GM12878 (cell line): ENCODE measurements around the gene KIF23. TPM values are rescaled to one million over a fixed set of nuclear protein-coding genes. Genes with fewer than 3 reads are reported as not detected.

Experiments used
- ATAC-seq: fragments of 200-7000 bp; cut with Tn5 transposase; 3 replicates; pipeline ENCODE4 v1.9.1; 2020; ENCODE audit warnings: mild to moderate bottlenecking, moderate library complexity
- BruUV-seq: library from RNA; stranded (reverse); fragments of 400-500 nt; replicated peaks from 2 replicates; lab custom pipeline; 2021; lab: Mats Ljungman, UMichigan
- CTCF ChIA-PET: fragments of 300-600 bp; sonication (Branson Sonifier 250); formaldehyde crosslinking; extraction: SDS; loops from one replicate; lab custom pipeline; 2021; ENCODE audit warnings: inconsistent platforms; lab: Yijun Ruan, JAX
- POLR2A ChIA-PET: fragments of 350-600 bp; formaldehyde crosslinking; extraction: SDS; loops from one replicate; lab custom pipeline; 2021; ENCODE audit warnings: inconsistent platforms; lab: Charles Lee
- RAD21 ChIA-PET: fragments of 300-600 bp; sonication (Branson Sonifier 250); formaldehyde crosslinking; loops from one replicate; lab custom pipeline; 2023; ENCODE audit warnings: antibody characterized with exemption; ENCODE audit not compliant: unreplicated experiment; lab: Charles Lee
- SMC1A ChIA-PET: fragments of 300-600 bp; sonication (Branson Sonifier 250); formaldehyde crosslinking; loops from one replicate; lab custom pipeline; 2023; ENCODE audit not compliant: unreplicated experiment, uncharacterized antibody; lab: Charles Lee
- DNase-seq: peaks from one replicate; pipeline ENCODE4 v3.0.0-alpha.2; 2011; ENCODE audit warnings: low read depth, low spot score
- FAIRE-seq: peaks from 3 replicates; lab custom pipeline; 2011; peaks lifted over from hg19 to GRCh38; lab: Jason Lieb, UNC
- H2AFZ ChIP-seq: 2 replicates; pipeline ENCODE4 v1.6.0; 2011; ENCODE audit warnings: low read depth, low read length, control low read depth; ENCODE audit not compliant: control insufficient read depth
- H3K27ac ChIP-seq: 2 replicates; pipeline ENCODE4 v1.5.1; 2011; ENCODE audit warnings: control low read depth; ENCODE audit not compliant: control insufficient read depth, insufficient read depth
- H3K27me3 ChIP-seq, 2 experiments: replicated peaks in 1 of 2; 2 replicates each; pipeline versions ENCODE4 v1.6.0 to v1.6.1; 2011; ENCODE audit warnings: low read length in 1 of 2; ENCODE audit not compliant: control insufficient read depth in 2 of 2, insufficient read depth in 2 of 2
- H3K36me3 ChIP-seq, 2 experiments: 2 replicates each; pipeline ENCODE4 v1.5.1; 2011; ENCODE audit warnings: low read length in 1 of 2; ENCODE audit not compliant: control insufficient read depth in 2 of 2, insufficient read depth in 2 of 2
- H3K4me1 ChIP-seq: 2 replicates; pipeline ENCODE4 v1.6.1; 2011; ENCODE audit warnings: mild to moderate bottlenecking, low read length, moderate library complexity, mixed read lengths; ENCODE audit not compliant: control insufficient read depth, insufficient read depth
- H3K4me2 ChIP-seq: 2 replicates; pipeline ENCODE4 v1.6.0; 2011; ENCODE audit warnings: control low read depth; ENCODE audit not compliant: control insufficient read depth, insufficient read depth
- H3K4me3 ChIP-seq: fragments of 200-600 bp; sonication (generic); 2 replicates; pipeline ENCODE4 v1.5.1; 2016
- H3K79me2 ChIP-seq: 2 replicates; pipeline ENCODE4 v1.6.0; 2011; ENCODE audit warnings: low read length; ENCODE audit not compliant: control insufficient read depth, insufficient read depth
- H3K9ac ChIP-seq: 2 replicates; pipeline ENCODE4 v1.8.0; 2011; ENCODE audit warnings: low read length, control low read depth, mixed read lengths; ENCODE audit not compliant: control insufficient read depth, insufficient read depth
- H3K9me3 ChIP-seq: replicated peaks from 3 replicates; pipeline ENCODE4 v1.5.1; 2011; ENCODE audit warnings: mild to moderate bottlenecking, low read length; ENCODE audit not compliant: control insufficient read depth, insufficient read depth
- H4K20me1 ChIP-seq: 2 replicates; pipeline ENCODE4 v1.6.0; 2011; ENCODE audit not compliant: control insufficient read depth, insufficient read depth
- CBX5 ChIP-seq: sonication (generic); IDR thresholded peaks from 2 replicates; pipeline ENCODE4 v1.6.1; 2016; ENCODE audit warnings: low read depth, moderate library complexity, mild to moderate bottlenecking, inconsistent platforms
- CREB1 ChIP-seq: IDR thresholded peaks from 2 replicates; pipeline ENCODE4 v1.6.1; 2012; ENCODE audit warnings: low read depth, mild to moderate bottlenecking, inconsistent platforms
- KLF5 ChIP-seq: fragments of 450-650 bp; IDR thresholded peaks from 2 replicates; pipeline ENCODE4 v1.6.1; 2014; ENCODE audit warnings: mild to moderate bottlenecking; ENCODE audit not compliant: partially characterized antibody
- LARP7 ChIP-seq: fragments of 450-650 bp; IDR thresholded peaks from 2 replicates; pipeline ENCODE4 v1.6.1; 2017; ENCODE audit warnings: mild to moderate bottlenecking
- NBN ChIP-seq: fragments of 450-650 bp; IDR thresholded peaks from 2 replicates; pipeline ENCODE4 v1.6.1; 2016
- PAX8 ChIP-seq: fragments of 450-650 bp; IDR thresholded peaks from 2 replicates; pipeline ENCODE4 v1.6.1; 2017; ENCODE audit warnings: mild to moderate bottlenecking, moderate library complexity
- POLR2AphosphoS2 ChIP-seq: IDR thresholded peaks from 2 replicates; pipeline ENCODE4 v1.6.1; 2011; ENCODE audit warnings: low read depth, mild to moderate bottlenecking, low read length, improper control_type of control experiment, moderate library complexity
- SMARCA5 ChIP-seq: fragments of 450-650 bp; IDR thresholded peaks from 2 replicates; pipeline ENCODE4 v1.6.1; 2017; ENCODE audit warnings: mild to moderate bottlenecking
- SPI1 ChIP-seq: IDR thresholded peaks from 2 replicates; pipeline ENCODE4 v1.6.1; 2011; ENCODE audit warnings: low read depth, mild to moderate bottlenecking, low read length, moderate library complexity, borderline replicate concordance; ENCODE audit not compliant: insufficient read depth
- SREBF2 ChIP-seq: IDR thresholded peaks from 2 replicates; pipeline ENCODE4 v1.6.1; 2012; ENCODE audit warnings: mild to moderate bottlenecking, low read length
- TCF3 ChIP-seq: IDR thresholded peaks from 2 replicates; pipeline ENCODE4 v1.6.1; 2012; ENCODE audit warnings: low read depth, mild to moderate bottlenecking, low read length, borderline replicate concordance; ENCODE audit not compliant: insufficient read depth
- ZNF274 ChIP-seq: IDR thresholded peaks from one replicate; pipeline ENCODE4 v1.8.0; 2011; ENCODE audit not compliant: insufficient read length, insufficient read depth
- ZSCAN29 ChIP-seq: fragments of 450-650 bp; IDR thresholded peaks from 2 replicates; pipeline ENCODE4 v1.6.1; 2017; ENCODE audit warnings: mild to moderate bottlenecking, moderate library complexity
- WGBS: methylation state at CpG from one replicate; pipeline ENCODE4 v1.1.6; 2016; ENCODE audit warnings: low lambda C conversion rate; ENCODE audit not compliant: insufficient replicate concordance, insufficient coverage; ENCODE audit errors: missing lambda C conversion rate; 5-methylcytosine and 5-hydroxymethylcytosine counted together
- in situ Hi-C: fragments of 300-500 bp; cut with MboI; formaldehyde crosslinking; loops from 9 replicates; pipeline ENCODE4 v1.14.3; 2018; ENCODE audit warnings: mixed read lengths
- intact Hi-C: fragments of 100-400 bp; cut with micrococcal nuclease; formaldehyde crosslinking; loops from one replicate; pipeline ENCODE4 v1.14.2; 2022; ENCODE audit not compliant: unreplicated experiment
- polyA plus RNA-seq, 11 experiments: library from polyadenylated mRNA; depleted of rRNA in 4 of 11; unstranded in 6 of 11; stranded (reverse) in 5 of 11; fragments of >200 nt; fragmentation: Nextera tagmentation in 4 of 11; fragmentation: Illumina TruSeq in 1 of 11; extraction: Ambion mirVana in 4 of 11; extraction: Trizol in 1 of 11; gene quantifications; 1 replicate in 1 of 11; 2 replicates in 10 of 11; pipeline versions ENCODE4 v1.2.1 to v1.2.3, GENCODE V29; 2011 to 2016; ENCODE audit warnings: inconsistent platforms in 2 of 11, missing spikeins in 2 of 11, low read depth in 1 of 11
- total RNA-seq, 4 experiments: library from RNA; depleted of rRNA in 3 of 4; stranded (reverse); fragments of >200 nt in 3 of 4; fragmentation: Illumina TruSeq in 1 of 4; extraction: Trizol in 1 of 4; gene quantifications; 2 replicates each; pipeline versions ENCODE4 v1.2.1 to v1.2.3, GENCODE V29; 2013 to 2021
- TF ChIP-seq, protein P1 (sequence below): IDR thresholded peaks from 2 replicates; pipeline ENCODE4 v1.6.1; 2012; ENCODE audit warnings: improper control_type of control experiment, low read depth, low read length; ENCODE audit not compliant: insufficient replicate concordance
- TF ChIP-seq, protein P2 (sequence below): fragments of 450-650 bp; IDR thresholded peaks from 2 replicates; pipeline ENCODE4 v1.6.1; 2018; ENCODE audit warnings: borderline replicate concordance, mild to moderate bottlenecking; ENCODE audit not compliant: partially characterized antibody
- TF ChIP-seq, protein P3 (sequence below): IDR thresholded peaks from 2 replicates; pipeline ENCODE4 v1.6.1; 2011; ENCODE audit warnings: low read depth, mild to moderate bottlenecking, low read length, moderate library complexity, borderline replicate concordance; ENCODE audit errors: extremely low read depth

KIF23 gene
- total and polyA plus RNA-seq, 10 of the 15 experiments (the other 5 are each of a cell fraction or from before 2014, with no cell fraction given) = 28.0 to 62.5 (median 46.6) TPM

DNA sequence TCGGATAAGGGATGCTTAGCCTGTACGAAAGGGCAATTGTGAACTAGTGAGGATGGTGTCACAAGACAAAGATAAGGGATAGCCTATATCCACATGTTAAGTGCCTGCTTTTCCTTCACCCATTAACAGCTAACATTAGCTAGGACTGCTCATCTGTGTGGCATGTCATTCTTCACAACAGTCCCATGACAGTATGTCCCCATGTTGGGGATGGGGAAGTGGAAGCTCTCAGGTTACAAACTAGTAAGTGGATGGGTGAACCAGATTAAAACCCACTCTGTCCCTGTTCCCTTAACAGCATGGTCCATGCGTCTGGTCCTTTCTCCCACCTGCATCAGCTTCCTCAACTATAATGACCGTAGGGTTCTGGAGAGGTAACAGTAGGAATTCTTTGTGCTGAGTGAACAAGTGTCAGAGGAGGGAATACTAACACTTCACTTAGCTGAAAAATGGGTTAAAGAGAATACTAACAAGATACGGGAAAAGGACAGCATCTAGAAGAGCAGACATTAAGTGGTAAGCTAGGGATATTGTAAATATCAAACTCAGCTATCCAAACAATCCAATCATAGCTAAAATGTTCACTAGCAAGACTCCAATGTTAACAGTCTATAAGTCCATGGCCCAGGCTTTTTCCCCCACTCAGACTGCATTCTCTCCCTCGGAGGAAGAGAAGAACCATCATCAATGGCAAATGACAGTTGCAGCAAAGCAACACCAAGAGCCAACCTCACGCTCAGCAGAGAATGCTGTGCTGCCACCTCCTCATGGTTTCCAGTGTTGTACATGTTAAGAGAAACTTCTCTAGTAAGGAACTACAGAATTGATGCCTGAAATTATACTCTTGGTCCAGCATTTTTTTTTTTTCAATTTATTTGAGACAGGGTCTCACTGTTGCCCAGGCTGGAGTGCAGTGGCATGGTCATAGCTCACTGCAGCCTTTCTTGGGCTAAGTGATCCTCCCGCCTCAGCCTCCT is 43.4 kb downstream of the KIF23 start:
- no peak overlapping the region for H3K4me2 ChIP-seq
- no peak overlapping the region for H3K27ac ChIP-seq
- H3K9ac ChIP-seq = no peak overlapping the region
- DNase-seq (no peak), FAIRE-seq (no peak), ATAC-seq (no peak)
- WGBS = 83% methylated on average over 8 of the region's 8 CpGs
- peaks cover 34% of the 10 kb centered on the region for H3K79me2 ChIP-seq
- RAD21 ChIA-PET = no interaction called here
- BruUV-seq = no TSS peak
- peaks cover 6 to 14% of the 10 kb centered on the region in 2 experiments for H3K36me3 ChIP-seq
- no peak overlapping the region for H2AFZ ChIP-seq
- CTCF ChIA-PET = no interaction called here
- H3K9me3 ChIP-seq = no peaks in the 10 kb centered on the region
- POLR2A ChIA-PET = no interaction called here
- SMC1A ChIA-PET = interaction anchor here (0.9 to 1.1 kb wide), 2 partner anchors 39 to 95 kb away, joined by 3 to 4 read pairs; no protein-coding TSS in a partner anchor
- peaks cover 6% of the 10 kb centered on the region; the same call in 1 of the 2 replicates for H3K4me1 ChIP-seq
- H3K4me3 ChIP-seq = no peak overlapping the region
- in situ Hi-C loops (no loop called here), intact Hi-C loops (no loop called here)
- H3K27me3 ChIP-seq = no peaks in the 10 kb centered on the region
- H4K20me1 ChIP-seq = peaks cover 9% of the 10 kb centered on the region
- TF ChIP-seq CREB1 = 0 out of 2 replicates have a peak, but pooled peaks have one; percentile 8
- no peak for TF ChIP-seq ZNF274
- no peak for TF ChIP-seq KLF5
- TF ChIP-seq, protein P1, sequence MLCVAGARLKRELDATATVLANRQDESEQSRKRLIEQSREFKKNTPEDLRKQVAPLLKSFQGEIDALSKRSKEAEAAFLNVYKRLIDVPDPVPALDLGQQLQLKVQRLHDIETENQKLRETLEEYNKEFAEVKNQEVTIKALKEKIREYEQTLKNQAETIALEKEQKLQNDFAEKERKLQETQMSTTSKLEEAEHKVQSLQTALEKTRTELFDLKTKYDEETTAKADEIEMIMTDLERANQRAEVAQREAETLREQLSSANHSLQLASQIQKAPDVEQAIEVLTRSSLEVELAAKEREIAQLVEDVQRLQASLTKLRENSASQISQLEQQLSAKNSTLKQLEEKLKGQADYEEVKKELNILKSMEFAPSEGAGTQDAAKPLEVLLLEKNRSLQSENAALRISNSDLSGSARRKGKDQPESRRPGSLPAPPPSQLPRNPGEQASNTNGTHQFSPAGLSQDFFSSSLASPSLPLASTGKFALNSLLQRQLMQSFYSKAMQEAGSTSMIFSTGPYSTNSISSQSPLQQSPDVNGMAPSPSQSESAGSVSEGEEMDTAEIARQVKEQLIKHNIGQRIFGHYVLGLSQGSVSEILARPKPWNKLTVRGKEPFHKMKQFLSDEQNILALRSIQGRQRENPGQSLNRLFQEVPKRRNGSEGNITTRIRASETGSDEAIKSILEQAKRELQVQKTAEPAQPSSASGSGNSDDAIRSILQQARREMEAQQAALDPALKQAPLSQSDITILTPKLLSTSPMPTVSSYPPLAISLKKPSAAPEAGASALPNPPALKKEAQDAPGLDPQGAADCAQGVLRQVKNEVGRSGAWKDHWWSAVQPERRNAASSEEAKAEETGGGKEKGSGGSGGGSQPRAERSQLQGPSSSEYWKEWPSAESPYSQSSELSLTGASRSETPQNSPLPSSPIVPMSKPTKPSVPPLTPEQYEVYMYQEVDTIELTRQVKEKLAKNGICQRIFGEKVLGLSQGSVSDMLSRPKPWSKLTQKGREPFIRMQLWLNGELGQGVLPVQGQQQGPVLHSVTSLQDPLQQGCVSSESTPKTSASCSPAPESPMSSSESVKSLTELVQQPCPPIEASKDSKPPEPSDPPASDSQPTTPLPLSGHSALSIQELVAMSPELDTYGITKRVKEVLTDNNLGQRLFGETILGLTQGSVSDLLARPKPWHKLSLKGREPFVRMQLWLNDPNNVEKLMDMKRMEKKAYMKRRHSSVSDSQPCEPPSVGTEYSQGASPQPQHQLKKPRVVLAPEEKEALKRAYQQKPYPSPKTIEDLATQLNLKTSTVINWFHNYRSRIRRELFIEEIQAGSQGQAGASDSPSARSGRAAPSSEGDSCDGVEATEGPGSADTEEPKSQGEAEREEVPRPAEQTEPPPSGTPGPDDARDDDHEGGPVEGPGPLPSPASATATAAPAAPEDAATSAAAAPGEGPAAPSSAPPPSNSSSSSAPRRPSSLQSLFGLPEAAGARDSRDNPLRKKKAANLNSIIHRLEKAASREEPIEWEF = no peak
- TF ChIP-seq PAX8 = no peak
- no peak for TF ChIP-seq SREBF2
- TF ChIP-seq, protein P2, sequence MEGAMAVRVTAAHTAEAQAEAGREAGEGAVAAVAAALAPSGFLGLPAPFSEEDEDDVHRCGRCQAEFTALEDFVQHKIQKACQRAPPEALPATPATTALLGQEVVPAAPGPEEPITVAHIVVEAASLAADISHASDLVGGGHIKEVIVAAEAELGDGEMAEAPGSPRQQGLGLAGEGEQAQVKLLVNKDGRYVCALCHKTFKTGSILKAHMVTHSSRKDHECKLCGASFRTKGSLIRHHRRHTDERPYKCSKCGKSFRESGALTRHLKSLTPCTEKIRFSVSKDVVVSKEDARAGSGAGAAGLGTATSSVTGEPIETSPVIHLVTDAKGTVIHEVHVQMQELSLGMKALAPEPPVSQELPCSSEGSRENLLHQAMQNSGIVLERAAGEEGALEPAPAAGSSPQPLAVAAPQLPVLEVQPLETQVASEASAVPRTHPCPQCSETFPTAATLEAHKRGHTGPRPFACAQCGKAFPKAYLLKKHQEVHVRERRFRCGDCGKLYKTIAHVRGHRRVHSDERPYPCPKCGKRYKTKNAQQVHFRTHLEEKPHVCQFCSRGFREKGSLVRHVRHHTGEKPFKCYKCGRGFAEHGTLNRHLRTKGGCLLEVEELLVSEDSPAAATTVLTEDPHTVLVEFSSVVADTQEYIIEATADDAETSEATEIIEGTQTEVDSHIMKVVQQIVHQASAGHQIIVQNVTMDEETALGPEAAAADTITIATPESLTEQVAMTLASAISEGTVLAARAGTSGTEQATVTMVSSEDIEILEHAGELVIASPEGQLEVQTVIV = no peak
- TF ChIP-seq NBN = no peak
- TF ChIP-seq POLR2AphosphoS2 = peak; percentile 46; the same call in 1 of the 2 replicates
- TF ChIP-seq ZSCAN29 = no peak
- 0 out of 2 replicates have a peak, but pooled peaks have one; percentile 17 for TF ChIP-seq SPI1
- TF ChIP-seq, protein P3, sequence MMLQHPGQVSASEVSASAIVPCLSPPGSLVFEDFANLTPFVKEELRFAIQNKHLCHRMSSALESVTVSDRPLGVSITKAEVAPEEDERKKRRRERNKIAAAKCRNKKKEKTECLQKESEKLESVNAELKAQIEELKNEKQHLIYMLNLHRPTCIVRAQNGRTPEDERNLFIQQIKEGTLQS = no peak
- no peak for TF ChIP-seq SMARCA5
- no peak for TF ChIP-seq TCF3
- TF ChIP-seq LARP7 = no peak
- no peak for TF ChIP-seq CBX5
